Stimulated activated naive B cell treated with anti-CD40 and anti-IgM and Interleukin-4, amounts not matched to agents 10 μg/mL and 1 μg/mL and 100 μg/mL, for 72 hours (primary cell): Measurements from ENCODE around the gene NLRP7.

Experiments
- ATAC-seq, 2 donors: fragments of 150-1000 bp; cut with Tn5 transposase; replicated peaks; 2 replicates each; pipeline ENCODE4 v1.10.0; 2021; ENCODE audit warnings: moderate library complexity in 1 of 2
- DNase-seq: peaks from one replicate; pipeline ENCODE4 v3.0.0; 2021
- H3K27ac Mint-ChIP-seq: one replicate; pipeline ENCODE4 v1.8.0; 2022; ENCODE audit warnings: mild to moderate bottlenecking, mixed read lengths
- H3K27me3 Mint-ChIP-seq, 2 donors: one replicate each; pipeline ENCODE4 v1.8.0; 2022; ENCODE audit warnings: mixed read lengths in 2 of 2
- H3K36me3 Mint-ChIP-seq, 2 donors: one replicate each; pipeline ENCODE4 v1.8.0; 2022; ENCODE audit warnings: mixed read lengths in 2 of 2, mild to moderate bottlenecking in 1 of 2
- H3K4me1 Mint-ChIP-seq, 2 donors: one replicate each; pipeline ENCODE4 v1.8.0; 2022; ENCODE audit warnings: mixed read lengths in 2 of 2, mild to moderate bottlenecking in 1 of 2
- H3K4me3 Mint-ChIP-seq, 2 donors: one replicate each; pipeline ENCODE4 v1.8.0; 2022; ENCODE audit warnings: mild to moderate bottlenecking in 2 of 2, mixed read lengths in 2 of 2, moderate library complexity in 1 of 2
- H3K9me3 Mint-ChIP-seq, 2 donors: one replicate each; pipeline ENCODE4 v1.8.0; 2022; ENCODE audit warnings: mixed read lengths in 2 of 2, mild to moderate bottlenecking in 1 of 2

Gene NLRP7

DNA sequence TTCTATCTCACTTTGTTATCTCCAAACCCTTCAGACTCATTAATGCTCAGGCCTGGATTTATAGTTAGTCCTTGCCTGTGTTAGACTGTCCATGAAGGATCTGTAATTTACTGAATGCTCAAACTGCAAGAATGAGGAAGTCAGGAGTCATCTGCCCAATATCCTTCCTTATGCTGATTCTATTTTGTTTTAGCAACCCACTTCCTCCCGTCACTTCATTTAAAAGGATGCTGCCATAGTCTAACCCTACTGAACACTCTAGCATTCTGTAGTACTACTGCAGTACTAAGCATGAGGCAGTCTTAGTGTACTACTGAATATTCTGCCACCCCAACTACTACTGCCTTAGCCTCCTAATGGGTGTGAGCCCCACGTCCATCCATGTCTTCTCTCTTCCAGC, 71.8 kb downstream of the NLRP7 start:
- ATAC-seq (peak in 1 of 2 donors; percentile 14), DNase-seq (no peak)
- peaks cover 6 to 7% of the 10 kb centered on the region in 2 donors for H3K4me1 Mint-ChIP-seq
- no peaks in the 10 kb centered on the region for H3K9me3 Mint-ChIP-seq
- peaks cover 33 to 37% of the 10 kb centered on the region in 2 donors for H3K27me3 Mint-ChIP-seq
- H3K4me3 Mint-ChIP-seq = no peak overlapping the region
- H3K27ac Mint-ChIP-seq = no peak overlapping the region
- H3K36me3 Mint-ChIP-seq = no peaks in the 10 kb centered on the region

DNA sequence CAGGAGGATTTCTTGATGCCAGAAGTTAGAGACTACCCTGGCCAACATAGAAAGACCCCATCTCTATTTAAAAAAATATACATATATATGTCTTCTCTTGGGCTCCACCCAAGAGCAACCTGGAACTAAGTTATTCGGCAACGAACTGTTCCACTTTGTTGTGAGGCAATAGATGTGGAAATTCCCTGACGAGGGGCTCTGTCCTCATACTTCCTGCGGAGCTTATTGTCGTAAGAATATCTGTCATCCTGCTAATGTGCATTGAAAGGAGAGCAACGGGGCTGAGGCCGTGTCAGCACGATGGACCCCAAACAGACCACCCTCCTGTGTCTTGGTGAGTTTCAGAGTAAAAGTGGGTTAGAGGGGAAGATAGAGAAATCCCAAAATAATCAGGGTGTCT, 73.3 kb downstream of the NLRP7 start, which contains the start of gene FCAR:
Gene FCAR, plus strand, starts transcription at position 246 of the 400 bp plus-strand sequence. Its CDS starts 55 bp downstream, at position 301.
- H3K4me3 Mint-ChIP-seq = no peak within 1 kb of the TSS
- DNase-seq (no peak), ATAC-seq (no peak)
- H3K9me3 Mint-ChIP-seq = no peaks in the 10 kb centered on the region
- peaks cover 22 to 24% of the 10 kb centered on the region in 2 donors for H3K27me3 Mint-ChIP-seq
- no peaks in the 10 kb centered on the region for H3K36me3 Mint-ChIP-seq
- peaks cover 6 to 7% of the 10 kb centered on the region in 2 donors for H3K4me1 Mint-ChIP-seq
- no peak within 1 kb of the TSS for H3K27ac Mint-ChIP-seq
